Fibroblast of villous mesenchyme (primary cell): ENCODE results near the gene INTS1. TPM values are rescaled to one million over a fixed set of nuclear protein-coding genes. Genes with fewer than 3 reads are reported as not detected.

Source experiments
- DNase-seq: peaks from one replicate; pipeline ENCODE4 v3.0.0-alpha.2; 2010; ENCODE audit warnings: low read depth
- H3K4me3 ChIP-seq: 2 replicates; pipeline ENCODE4 v1.5.1; 2011; ENCODE audit warnings: low read depth, mild to moderate bottlenecking, low read length
- total RNA-seq: library from RNA; depleted of rRNA; stranded (reverse); fragments of >200 nt; gene quantifications from 2 replicates; pipeline ENCODE4 v1.2.3, GENCODE V29; 2012
- TF ChIP-seq, protein P1 (sequence below): IDR thresholded peaks from 2 replicates; pipeline ENCODE4 v1.5.1; 2012; ENCODE audit warnings: low read depth, mild to moderate bottlenecking, low read length; ENCODE audit not compliant: insufficient read depth

Gene INTS1
- total RNA-seq, 1 donor: 45.3 TPM

DNA sequence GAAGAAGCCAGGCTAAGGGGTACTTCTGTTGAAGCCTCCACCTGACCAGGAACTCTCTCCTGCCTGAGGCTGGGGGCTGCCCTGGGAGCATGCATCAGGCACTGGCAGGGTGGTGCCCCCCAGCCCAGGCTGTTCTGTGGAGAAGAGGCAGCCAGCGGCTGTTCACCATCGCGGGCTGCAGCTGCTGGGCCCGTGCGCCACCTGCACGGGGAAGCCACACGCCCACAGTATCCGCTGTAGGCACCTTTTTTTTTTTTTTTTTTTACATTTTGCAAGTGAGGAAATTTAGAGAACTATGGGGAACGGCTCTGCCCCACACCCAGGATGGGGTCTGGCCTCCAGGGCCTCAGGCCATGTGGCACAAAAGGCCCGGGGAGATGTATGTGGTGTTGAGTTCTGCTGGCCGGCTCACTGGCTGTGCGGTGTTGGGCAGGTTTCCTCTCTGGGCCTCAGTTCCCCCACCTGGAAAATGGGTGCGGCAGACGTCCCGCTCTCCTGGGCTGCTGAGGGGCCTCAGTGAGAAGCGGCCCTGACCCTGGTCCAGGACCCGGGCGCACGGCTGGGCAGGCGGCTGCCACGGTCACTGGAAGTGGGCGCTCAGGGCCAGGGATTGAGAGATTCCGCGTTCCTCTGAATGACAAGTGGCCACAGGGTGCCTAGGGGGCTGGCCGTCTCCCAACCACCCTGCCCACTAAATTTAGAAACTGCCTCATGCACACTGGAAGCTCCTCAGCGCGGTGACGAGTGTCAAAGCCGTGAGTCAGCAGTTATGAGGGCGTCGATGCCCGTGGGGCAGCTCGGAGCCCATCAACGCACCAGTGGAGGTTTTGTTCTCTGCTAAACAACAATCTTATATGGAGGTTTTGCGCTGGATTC lies 8.8 kb upstream of the INTS1 start:
- TF ChIP-seq, protein P1, sequence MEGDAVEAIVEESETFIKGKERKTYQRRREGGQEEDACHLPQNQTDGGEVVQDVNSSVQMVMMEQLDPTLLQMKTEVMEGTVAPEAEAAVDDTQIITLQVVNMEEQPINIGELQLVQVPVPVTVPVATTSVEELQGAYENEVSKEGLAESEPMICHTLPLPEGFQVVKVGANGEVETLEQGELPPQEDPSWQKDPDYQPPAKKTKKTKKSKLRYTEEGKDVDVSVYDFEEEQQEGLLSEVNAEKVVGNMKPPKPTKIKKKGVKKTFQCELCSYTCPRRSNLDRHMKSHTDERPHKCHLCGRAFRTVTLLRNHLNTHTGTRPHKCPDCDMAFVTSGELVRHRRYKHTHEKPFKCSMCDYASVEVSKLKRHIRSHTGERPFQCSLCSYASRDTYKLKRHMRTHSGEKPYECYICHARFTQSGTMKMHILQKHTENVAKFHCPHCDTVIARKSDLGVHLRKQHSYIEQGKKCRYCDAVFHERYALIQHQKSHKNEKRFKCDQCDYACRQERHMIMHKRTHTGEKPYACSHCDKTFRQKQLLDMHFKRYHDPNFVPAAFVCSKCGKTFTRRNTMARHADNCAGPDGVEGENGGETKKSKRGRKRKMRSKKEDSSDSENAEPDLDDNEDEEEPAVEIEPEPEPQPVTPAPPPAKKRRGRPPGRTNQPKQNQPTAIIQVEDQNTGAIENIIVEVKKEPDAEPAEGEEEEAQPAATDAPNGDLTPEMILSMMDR: no peak
- peak; percentile 71 for DNase-seq

DNA sequence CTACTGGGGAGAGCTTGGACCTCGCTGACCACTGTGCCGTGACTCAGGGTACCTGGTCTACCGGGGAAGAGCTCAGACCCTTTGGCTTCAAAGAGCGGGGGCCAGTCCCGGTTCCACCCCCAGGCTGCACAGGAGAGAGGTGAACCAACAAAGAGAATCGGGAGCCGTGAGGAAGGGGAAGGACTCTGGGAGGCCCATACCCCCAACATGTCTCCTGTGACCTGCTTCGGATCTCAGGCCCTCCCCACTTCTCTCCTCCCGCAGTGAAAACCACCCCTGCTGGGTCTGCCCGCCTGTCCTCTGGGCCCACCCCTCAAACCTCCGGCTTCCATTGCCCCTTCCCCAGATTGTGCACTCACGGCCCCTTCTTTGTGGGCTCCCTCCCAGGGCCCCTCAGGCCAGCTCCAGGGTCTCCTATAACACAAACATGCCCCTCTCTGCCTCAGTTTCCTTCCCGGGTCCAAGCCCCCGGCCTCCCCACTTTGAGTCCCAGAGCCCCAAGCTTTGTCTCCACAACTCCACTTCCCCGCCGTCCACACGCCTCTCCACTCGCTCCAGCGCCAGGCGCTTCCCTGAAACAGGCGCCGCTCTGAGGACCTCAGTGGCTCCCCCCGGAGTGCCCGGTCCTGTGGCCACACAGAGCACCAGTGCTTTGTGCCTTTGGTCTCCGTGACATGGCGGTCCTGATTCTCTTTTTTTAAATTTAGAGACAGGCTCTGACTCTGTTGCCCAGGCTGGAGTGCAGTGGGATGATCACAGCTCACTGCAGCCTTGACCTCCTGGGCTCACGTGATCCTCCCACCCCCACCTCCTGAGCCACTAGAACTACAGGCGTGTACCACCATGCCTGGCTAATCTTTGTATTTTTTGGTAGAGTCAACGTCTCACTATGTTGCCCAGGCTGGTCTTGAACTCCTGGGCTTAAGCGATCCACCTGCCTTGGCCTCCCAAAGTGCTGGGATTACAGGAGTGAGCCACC lies 7.5 kb upstream of the INTS1 start:
- TF ChIP-seq, protein P1: no peak
- DNase-seq: no peak
- no peak overlapping the region for H3K4me3 ChIP-seq

More for the DNA sequence above, 8.8 kb upstream of the INTS1 start:
- H3K4me3 ChIP-seq: no peak overlapping the region

DNA sequence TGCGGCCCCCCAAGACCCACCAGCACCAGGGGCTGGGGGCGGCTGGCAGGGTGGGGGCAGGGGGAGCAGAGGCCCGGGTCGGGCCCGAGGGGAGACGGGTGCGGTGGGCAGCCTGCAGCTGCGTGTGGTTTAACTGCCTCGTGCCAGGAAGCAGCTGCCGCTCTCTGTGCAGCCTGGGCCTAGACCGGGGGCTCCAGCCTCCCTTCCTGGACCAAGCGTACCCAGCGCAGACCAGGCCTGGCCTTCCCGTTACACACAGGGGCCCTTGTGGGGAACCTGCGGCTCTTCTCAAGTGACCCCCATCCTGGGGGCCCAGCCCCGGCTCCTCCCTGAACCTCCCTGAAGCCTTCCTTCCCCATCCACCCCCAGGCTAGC lies 6.6 kb upstream of the INTS1 start:
- no peak overlapping the region for H3K4me3 ChIP-seq
- no peak for DNase-seq
- TF ChIP-seq, protein P1: no peak

DNA sequence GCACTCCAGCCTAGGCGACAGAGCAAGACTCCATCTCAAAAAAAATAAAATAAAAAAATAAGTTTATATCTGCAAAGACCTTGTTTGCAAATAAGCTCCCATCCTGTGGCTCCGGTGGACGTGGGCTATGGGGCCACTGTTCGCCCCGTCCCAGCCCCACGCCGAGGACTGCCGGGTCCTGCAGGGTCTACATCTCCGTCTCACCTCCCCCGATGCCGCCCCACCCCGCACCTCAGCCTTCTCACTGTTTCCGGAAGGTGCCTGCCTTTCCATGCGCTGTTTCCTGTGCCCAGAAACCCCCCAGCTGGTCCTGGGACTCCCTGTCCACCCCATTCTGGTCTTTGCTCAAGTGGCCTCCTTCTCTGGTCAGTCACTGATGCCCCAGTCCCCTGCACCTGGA lies 5.0 kb upstream of the INTS1 start:
- no peak for DNase-seq
- no peak overlapping the region for H3K4me3 ChIP-seq
- TF ChIP-seq, protein P1: no peak

DNA sequence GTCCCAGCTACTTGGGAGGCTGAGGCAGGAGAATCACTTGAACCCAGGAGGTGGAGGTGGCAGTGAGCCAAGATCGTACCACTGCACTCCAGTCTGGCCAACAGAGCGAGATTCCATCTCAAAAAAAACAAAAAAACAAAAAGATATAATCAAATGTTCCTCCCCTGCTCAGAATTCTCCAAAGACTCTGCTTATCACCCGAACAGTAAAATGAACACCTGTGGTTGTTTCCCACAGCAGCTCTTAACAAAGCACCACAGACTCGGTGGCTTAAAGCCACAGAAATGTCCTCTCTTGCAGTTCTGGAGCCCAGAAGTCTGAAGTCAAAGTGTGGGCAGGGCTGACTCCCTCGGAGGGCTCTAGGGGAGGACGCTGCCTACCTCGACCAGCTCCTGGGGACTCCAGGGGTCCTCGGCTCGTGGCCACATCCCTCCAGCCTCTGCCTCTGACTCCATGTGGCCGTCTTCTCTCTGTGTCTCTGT lies 4.1 kb upstream of the INTS1 start:
- no peak for DNase-seq

More for the DNA sequence above, 4.1 kb upstream of the INTS1 start:
- TF ChIP-seq, protein P1: no peak
- no peak overlapping the region for H3K4me3 ChIP-seq
